HG02943 (cell line): ENCODE results near the gene RBM38.
A peak's percentile ranks its signal among the peaks of the same experiment; 100 is the strongest.

Experiments
- ATAC-seq: cut with Tn5 transposase; IDR thresholded peaks from one replicate; pipeline ENCODE4 v1.9.1; 2021; ENCODE audit warnings: mild to moderate bottlenecking, low read depth, moderate library complexity; ENCODE audit not compliant: unreplicated experiment

The RBM38 gene

DNA sequence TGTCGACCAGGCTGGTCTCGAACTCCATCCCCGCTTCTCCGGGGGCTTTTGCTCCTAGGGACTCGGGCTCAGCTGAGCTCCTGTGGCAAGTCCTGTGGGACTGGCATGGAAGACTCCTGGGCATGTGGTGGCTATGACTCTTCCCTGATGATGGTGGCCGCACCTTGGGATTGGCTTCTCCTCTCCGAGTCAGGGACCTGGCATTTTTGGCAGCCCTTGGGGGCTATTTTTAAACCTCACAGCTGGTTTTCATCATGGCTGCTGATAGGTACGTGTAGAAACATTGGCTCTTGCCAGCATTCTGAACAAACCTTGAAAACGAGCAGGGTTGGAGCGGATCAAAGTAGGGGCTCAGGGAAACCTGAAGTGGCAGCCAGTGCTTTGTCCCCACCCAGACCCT lies 54.1 kb downstream of the RBM38 start:
- ATAC-seq: no peak

DNA sequence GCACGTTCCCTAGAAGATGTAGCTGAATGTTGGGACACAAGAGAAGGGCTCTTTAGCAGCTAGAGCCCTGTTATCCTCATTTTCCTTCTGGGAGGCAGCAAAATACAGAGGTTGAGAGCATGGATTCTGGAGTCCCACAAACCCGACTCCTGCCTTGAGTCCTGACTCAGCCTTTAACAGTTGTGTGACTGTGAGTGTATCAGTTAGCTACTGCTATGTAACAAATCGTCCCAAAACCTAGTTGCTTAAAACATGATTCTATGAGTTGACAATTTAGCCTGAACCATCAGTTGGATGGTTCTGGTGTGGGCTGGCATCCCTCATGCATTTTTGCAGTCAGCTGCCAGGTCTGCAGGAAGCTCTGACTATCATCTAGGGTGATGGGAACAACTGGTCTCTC lies 54.6 kb downstream of the RBM38 start:
- no peak for ATAC-seq

DNA sequence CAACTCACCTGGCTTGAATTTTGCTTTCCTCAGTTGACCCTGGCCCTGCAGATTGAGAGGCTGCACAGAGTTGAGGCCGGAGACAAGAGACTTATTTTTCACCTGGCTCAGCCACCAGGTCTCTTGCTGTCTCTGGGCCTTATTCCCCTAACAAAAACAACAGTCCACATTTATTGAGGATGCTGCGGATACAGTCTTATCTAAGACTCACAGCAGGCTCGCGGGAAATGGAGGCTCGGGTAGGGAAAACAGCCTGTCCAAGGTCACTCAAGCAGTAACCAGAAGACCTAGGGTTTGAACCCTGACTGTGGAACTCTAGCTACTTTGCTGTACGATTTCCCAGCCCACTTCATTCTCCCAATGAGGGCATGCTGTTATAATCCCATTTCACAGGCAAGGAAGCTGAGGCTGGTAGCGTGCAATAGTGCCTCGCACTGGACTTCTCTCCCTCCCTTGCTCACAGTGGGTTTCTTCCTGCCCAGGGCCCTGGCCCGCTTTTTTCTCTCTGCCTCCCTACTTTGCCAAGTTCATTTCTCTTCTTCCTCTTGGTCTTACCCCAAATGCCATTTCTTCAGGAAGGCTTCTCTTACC lies 57.7 kb downstream of the RBM38 start:
- no peak for ATAC-seq

DNA sequence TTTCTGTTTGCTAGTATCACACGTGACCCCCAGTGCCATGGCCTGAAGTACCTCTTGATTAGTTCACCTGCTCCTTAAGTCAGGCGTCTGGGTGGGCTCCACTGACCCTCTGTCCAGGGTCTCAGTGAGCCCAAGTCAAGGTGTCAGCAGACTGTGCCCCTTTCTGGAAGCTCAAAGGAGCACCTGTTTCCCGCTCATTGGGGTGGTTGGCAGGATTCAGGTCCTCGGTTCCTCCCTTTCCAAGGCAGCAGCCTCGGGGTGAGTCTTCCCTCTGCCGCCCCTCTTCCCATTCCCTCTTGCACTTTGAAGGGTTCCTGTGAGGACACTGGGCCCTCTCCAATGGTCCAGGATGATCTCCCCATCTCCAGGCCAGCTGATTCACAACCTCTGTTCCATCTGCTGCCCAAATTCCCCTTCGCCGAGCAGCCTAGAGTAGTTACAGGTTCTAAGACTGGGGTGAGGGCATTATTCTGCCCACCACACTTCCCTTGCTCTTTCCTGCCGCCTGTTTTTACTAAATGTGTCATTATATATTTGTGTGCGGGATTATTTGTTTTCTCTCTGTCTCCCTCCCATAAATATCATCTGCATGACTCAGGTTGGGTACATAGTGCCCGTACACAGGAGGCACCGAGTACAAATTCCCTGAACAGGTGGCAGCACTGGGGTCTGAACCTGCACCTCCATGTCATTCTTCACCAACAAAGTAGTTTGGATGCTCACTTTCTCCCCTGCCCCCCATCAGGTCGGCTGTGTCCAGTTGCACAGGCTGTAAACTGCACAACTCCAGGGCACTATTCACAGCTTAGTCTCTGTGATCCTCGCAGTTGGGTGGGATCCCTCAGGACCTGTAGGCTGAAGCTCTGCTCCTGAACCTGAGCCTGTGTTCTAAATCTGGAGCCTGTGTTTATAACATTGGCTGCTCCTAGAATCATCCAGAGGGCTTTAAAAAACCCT lies 58.5 kb downstream of the RBM38 start:
- no peak for ATAC-seq

DNA sequence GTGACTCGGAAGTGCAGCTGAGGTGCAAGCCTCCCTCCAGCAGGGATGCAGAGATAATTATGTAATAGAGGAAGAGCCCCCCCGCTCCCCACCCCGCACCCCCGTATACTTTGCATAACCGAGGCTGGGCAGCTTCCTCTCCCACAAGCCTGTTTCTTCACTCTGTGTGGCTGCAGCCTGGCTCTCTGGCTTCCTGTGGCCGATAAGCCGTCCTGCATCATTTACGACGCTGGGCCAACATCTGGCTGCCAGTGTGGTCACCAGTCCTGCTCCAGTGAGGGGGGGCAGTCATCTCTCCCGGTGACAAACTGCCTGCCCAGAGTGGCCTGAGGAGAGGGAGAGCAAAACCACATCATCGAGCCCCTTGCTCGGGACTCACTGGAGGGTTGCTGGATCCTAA lies 59.2 kb downstream of the RBM38 start:
- peak; percentile 80 for ATAC-seq

DNA sequence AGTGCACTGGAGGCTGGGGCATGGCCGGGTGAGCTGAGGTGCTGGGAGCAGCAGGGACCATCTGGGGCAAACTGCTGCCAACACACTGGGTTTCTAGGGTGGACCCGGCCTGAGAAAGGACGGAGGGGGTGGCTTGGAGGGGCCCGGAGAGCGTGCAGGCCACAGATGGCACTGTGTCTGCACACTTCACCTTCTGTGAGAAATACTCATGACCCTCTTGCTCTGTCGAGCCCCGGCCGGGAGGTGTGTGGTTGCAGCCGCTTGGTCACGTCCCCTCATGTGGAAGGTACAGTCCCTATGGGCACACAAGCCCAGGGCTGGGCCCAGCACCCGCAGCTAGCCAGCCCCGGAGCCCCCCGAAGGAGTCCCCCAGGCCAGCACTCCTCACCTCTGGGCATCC lies 59.7 kb downstream of the RBM38 start:
- ATAC-seq: peak; percentile 27

GRCh38 chr20:57451431-57451794 lies 60.2 kb downstream of the RBM38 start:
- ATAC-seq: no peak

GRCh38 chr20:57451795-57452661 lies 60.8 kb downstream of the RBM38 start:
- no peak for ATAC-seq

DNA sequence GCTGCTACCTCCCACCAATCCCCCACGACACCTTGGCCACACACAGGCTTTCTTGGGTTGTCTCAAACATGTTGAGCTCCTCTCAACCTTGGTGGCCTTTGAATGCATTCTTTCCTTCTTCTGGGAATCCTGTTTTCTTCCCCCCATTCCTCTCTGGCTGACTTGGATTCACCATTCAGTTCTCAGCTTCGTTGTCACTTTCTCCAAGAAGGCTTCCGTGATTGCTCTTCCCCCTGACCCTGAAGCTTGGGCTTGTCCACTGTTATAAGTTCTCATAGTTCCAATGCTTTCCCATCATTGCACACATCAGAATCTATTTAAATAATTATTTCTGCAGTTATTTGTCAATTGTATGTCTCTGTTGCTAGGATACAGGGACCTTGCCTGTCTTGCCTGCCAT lies 64.2 kb downstream of the RBM38 start:
- ATAC-seq: no peak

DNA sequence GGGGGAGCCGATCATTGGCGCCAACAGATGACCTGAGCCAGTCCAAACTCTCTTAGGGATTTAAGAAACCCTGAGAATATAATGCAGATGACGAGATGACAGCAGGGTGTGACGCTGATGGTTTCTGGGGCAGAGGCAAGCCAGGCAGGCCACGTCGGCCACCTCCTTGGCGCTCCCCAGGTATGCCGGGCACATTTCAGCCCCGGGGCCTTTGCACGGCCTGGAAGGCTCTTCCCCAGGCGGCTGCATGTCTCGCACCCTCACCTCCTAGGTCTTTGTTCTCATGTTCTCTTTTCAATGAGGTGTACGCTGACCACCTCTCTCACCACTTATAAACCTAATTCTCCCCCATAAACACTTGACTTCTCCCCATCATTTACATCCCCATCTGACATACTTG lies 64.9 kb downstream of the RBM38 start:
- ATAC-seq: no peak

- ATAC-seq: no peak
These were observed 66.3 kb downstream of the RBM38 start for GRCh38 chr20:57457243-57458095.

DNA sequence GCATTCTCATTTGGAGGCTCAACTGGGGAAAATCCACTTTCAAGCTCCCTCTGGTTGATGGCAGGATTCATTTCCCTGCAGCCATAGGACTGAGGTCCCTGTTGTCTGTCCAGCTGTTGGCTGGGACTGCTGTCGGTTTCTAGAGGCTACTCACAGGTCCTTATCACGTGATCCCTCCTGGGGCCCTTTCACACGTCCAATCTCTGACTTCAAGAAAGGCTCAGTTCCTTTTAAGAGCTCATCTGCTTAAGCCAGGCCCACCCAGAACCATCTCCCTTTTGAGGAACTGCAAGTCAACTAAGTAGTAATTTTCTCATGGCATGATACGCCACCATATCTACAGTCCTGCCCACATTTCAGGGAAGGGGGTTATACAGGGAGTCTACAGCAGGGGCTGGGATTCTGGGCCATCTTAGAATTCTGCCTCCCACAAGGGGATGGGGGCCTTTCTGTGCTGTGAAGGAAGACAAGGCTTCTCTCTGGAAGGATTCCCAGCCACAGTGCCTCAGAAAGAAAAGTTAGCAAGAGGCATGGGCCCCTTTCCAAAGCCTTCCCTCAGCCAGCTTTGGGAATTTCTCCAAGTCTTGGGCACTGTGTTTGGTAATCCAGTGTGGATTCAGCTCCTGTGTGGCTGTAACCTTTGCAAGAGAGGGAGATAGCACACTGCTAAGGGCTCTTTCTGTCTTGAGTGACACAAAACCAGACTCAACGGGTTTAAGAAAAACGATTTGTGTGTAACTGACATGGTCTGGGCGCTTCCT lies 67.4 kb downstream of the RBM38 start:
- no peak for ATAC-seq
